Activated CD8-positive, alpha-beta memory T cell treated with anti-CD3 and anti-CD28 coated beads, Interleukin-2, amount 10 ng/mL, durations not matched to agents 7 days and 5 days (primary cell): ENCODE data around the gene CTBP2. TPM values are rescaled to one million over a fixed set of nuclear protein-coding genes. Genes with fewer than 3 reads are reported as not detected.
"Not testable (repeated sequence)": the region's sequence is repeated elsewhere in the genome, so short reads cannot be mapped to it uniquely, and the experiment has no call there.

Source experiments
- ATAC-seq: fragments of 150-1000 bp; cut with Tn5 transposase; one replicate; pipeline ENCODE4 v1.10.0; 2021; ENCODE audit warnings: moderate library complexity
- CTCF ChIA-PET: fragments of 350-600 bp; sonication (Branson Sonifier 250); formaldehyde crosslinking; loops from one replicate; lab custom pipeline; 2021; ENCODE audit warnings: antibody characterized with exemption; lab: Charles Lee
- DNase-seq: peaks from one replicate; pipeline ENCODE4 v3.0.0-alpha.2; 2020
- H3K27ac Mint-ChIP-seq: one replicate; pipeline ENCODE4 v1.8.0; 2021; ENCODE audit warnings: mild to moderate bottlenecking, mixed read lengths
- H3K27me3 Mint-ChIP-seq: one replicate; pipeline ENCODE4 v1.8.0; 2021; ENCODE audit warnings: mixed read lengths
- H3K36me3 Mint-ChIP-seq: one replicate; pipeline ENCODE4 v1.8.0; 2021; ENCODE audit warnings: mild to moderate bottlenecking, mixed read lengths
- H3K4me1 Mint-ChIP-seq: one replicate; pipeline ENCODE4 v1.8.0; 2021; ENCODE audit warnings: mixed read lengths
- H3K4me3 Mint-ChIP-seq: one replicate; pipeline ENCODE4 v1.8.0; 2021; ENCODE audit warnings: mild to moderate bottlenecking, moderate library complexity, mixed read lengths
- H3K9me3 Mint-ChIP-seq: one replicate; pipeline ENCODE4 v1.8.0; 2022; ENCODE audit warnings: low read depth, mixed read lengths
- total RNA-seq, 2 experiments: library from RNA; stranded (reverse); gene quantifications; one replicate each; pipeline ENCODE4 v1.2.3, GENCODE V29; 2021

The CTBP2 gene
- total RNA-seq, 2 experiments from 2014 or later, result 0.61 to 0.82 TPM

GRCh38 chr10:125193306-125193877, 33.0 kb upstream of the CTBP2 start:
- Mint-ChIP-seq H3K36me3 (no peaks in the 10 kb centered on the region), H3K4me3 (no peak overlapping the region), H3K27me3 (no peaks in the 10 kb centered on the region), H3K27ac (no peak overlapping the region), H3K9me3 (peaks cover 3% of the 10 kb centered on the region), H3K4me1 (no peaks in the 10 kb centered on the region)
- CTCF ChIA-PET, result no interaction called here
- DNase-seq (no peak), ATAC-seq (no peak)

GRCh38 chr10:125192620-125193019, 32.3 kb upstream of the CTBP2 start:
- no peak overlapping the region for H3K4me3 Mint-ChIP-seq
- DNase-seq (no peak), ATAC-seq (no peak)
- peaks cover 3% of the 10 kb centered on the region for H3K9me3 Mint-ChIP-seq
- H3K4me1 Mint-ChIP-seq, result no peaks in the 10 kb centered on the region
- no peak overlapping the region for H3K27ac Mint-ChIP-seq
- CTCF ChIA-PET, result no interaction called here
- H3K27me3 Mint-ChIP-seq, result no peaks in the 10 kb centered on the region
- H3K36me3 Mint-ChIP-seq, result no peaks in the 10 kb centered on the region

- no peak overlapping the region for H3K4me3 Mint-ChIP-seq
- no peak for DNase-seq
- no peak overlapping the region for H3K27ac Mint-ChIP-seq
- no peaks in the 10 kb centered on the region for H3K36me3 Mint-ChIP-seq
- no peaks in the 10 kb centered on the region for H3K4me1 Mint-ChIP-seq
- no peak for ATAC-seq
- H3K27me3 Mint-ChIP-seq, result no peaks in the 10 kb centered on the region
- CTCF ChIA-PET, result no interaction called here
- H3K9me3 Mint-ChIP-seq, result peaks cover 3% of the 10 kb centered on the region
Observed at GRCh38 chr10:125192005-125192404, 31.6 kb upstream of the CTBP2 start.

GRCh38 chr10:125190946-125191345, 30.6 kb upstream of the CTBP2 start:
- Mint-ChIP-seq H3K36me3 (no peaks in the 10 kb centered on the region), H3K9me3 (peaks cover 3% of the 10 kb centered on the region), H3K27ac (no peak overlapping the region), H3K4me1 (no peaks in the 10 kb centered on the region), H3K27me3 (no peaks in the 10 kb centered on the region), H3K4me3 (no peak overlapping the region)
- ATAC-seq (no peak), DNase-seq (no peak)
- CTCF ChIA-PET, result no interaction called here

- H3K36me3 Mint-ChIP-seq, result no peaks in the 10 kb centered on the region
- peaks cover 3% of the 10 kb centered on the region for H3K9me3 Mint-ChIP-seq
- no peaks in the 10 kb centered on the region for H3K4me1 Mint-ChIP-seq
- no peaks in the 10 kb centered on the region for H3K27me3 Mint-ChIP-seq
- no peak overlapping the region for H3K4me3 Mint-ChIP-seq
- no peak for ATAC-seq
- DNase-seq, result no peak
- no peak overlapping the region for H3K27ac Mint-ChIP-seq
- CTCF ChIA-PET, result no interaction called here
Observed at GRCh38 chr10:125190414-125190813, 30.1 kb upstream of the CTBP2 start.

- CTCF ChIA-PET, result no interaction called here
- no peaks in the 10 kb centered on the region for H3K27me3 Mint-ChIP-seq
- peaks cover 3% of the 10 kb centered on the region for H3K9me3 Mint-ChIP-seq
- H3K4me3 Mint-ChIP-seq, result no peak overlapping the region
- ATAC-seq (no peak), DNase-seq (no peak)
- no peak overlapping the region for H3K27ac Mint-ChIP-seq
- H3K4me1 Mint-ChIP-seq, result no peaks in the 10 kb centered on the region
- H3K36me3 Mint-ChIP-seq, result no peaks in the 10 kb centered on the region
Observed at GRCh38 chr10:125189162-125189561, 28.8 kb upstream of the CTBP2 start.

- H3K36me3 Mint-ChIP-seq, result no peaks in the 10 kb centered on the region
- H3K4me1 Mint-ChIP-seq, result no peaks in the 10 kb centered on the region
- no peak for ATAC-seq
- no peak overlapping the region for H3K4me3 Mint-ChIP-seq
- peaks cover 2% of the 10 kb centered on the region for H3K27me3 Mint-ChIP-seq
- no peak overlapping the region for H3K27ac Mint-ChIP-seq
- DNase-seq, result no peak
- CTCF ChIA-PET, result no interaction called here
- H3K9me3 Mint-ChIP-seq, result peaks cover 3% of the 10 kb centered on the region
Observed at GRCh38 chr10:125187238-125188194, 27.2 kb upstream of the CTBP2 start.

- H3K4me1 Mint-ChIP-seq, result no peaks in the 10 kb centered on the region
- no peak for DNase-seq
- no peak overlapping the region for H3K27ac Mint-ChIP-seq
- peaks cover 3% of the 10 kb centered on the region for H3K9me3 Mint-ChIP-seq
- no peaks in the 10 kb centered on the region for H3K36me3 Mint-ChIP-seq
- H3K4me3 Mint-ChIP-seq, result no peak overlapping the region
- peaks cover 2% of the 10 kb centered on the region for H3K27me3 Mint-ChIP-seq
- ATAC-seq, result no peak
- CTCF ChIA-PET, result no interaction called here
Observed at GRCh38 chr10:125186431-125187170, 26.2 kb upstream of the CTBP2 start.

GRCh38 chr10:125179107-125179506, 18.7 kb upstream of the CTBP2 start:
- ATAC-seq, H3K4me1 Mint-ChIP-seq, H3K9me3 Mint-ChIP-seq, DNase-seq, H3K4me3 Mint-ChIP-seq, H3K27me3 Mint-ChIP-seq, H3K36me3 Mint-ChIP-seq, H3K27ac Mint-ChIP-seq, CTCF ChIA-PET: not testable (repeated sequence)

GRCh38 chr10:125177641-125178640, 17.6 kb upstream of the CTBP2 start:
- Mint-ChIP-seq H3K4me3 (no peak overlapping the region), H3K9me3 (no peaks in the 10 kb centered on the region), H3K4me1 (no peaks in the 10 kb centered on the region), H3K27ac (no peak overlapping the region), H3K36me3 (no peaks in the 10 kb centered on the region), H3K27me3 (peaks cover 5% of the 10 kb centered on the region)
- DNase-seq, result no peak
- CTCF ChIA-PET, result no interaction called here
- ATAC-seq, result no peak

GRCh38 chr10:125175807-125176206, 15.4 kb upstream of the CTBP2 start:
- CTCF ChIA-PET, result no interaction called here
- no peaks in the 10 kb centered on the region for H3K9me3 Mint-ChIP-seq
- H3K4me1 Mint-ChIP-seq, result no peaks in the 10 kb centered on the region
- no peaks in the 10 kb centered on the region for H3K36me3 Mint-ChIP-seq
- H3K27me3 Mint-ChIP-seq, result peaks cover 5% of the 10 kb centered on the region
- no peak overlapping the region for H3K4me3 Mint-ChIP-seq
- H3K27ac Mint-ChIP-seq, result no peak overlapping the region
- DNase-seq (no peak), ATAC-seq (no peak)

- Mint-ChIP-seq H3K36me3 (no peaks in the 10 kb centered on the region), H3K27me3 (peaks cover 5% of the 10 kb centered on the region), H3K4me3 (no peak overlapping the region), H3K27ac (no peak overlapping the region), H3K4me1 (no peaks in the 10 kb centered on the region), H3K9me3 (no peaks in the 10 kb centered on the region)
- CTCF ChIA-PET, result no interaction called here
- no peak for ATAC-seq
- no peak for DNase-seq
Observed at GRCh38 chr10:125174360-125174759, 14.0 kb upstream of the CTBP2 start.

- H3K4me1 Mint-ChIP-seq, result no peaks in the 10 kb centered on the region
- no peaks in the 10 kb centered on the region for H3K36me3 Mint-ChIP-seq
- ATAC-seq, result no peak
- DNase-seq, result no peak
- no peak overlapping the region for H3K27ac Mint-ChIP-seq
- no peak overlapping the region for H3K4me3 Mint-ChIP-seq
- CTCF ChIA-PET, result no interaction called here
- no peaks in the 10 kb centered on the region for H3K9me3 Mint-ChIP-seq
- H3K27me3 Mint-ChIP-seq, result peaks cover 6% of the 10 kb centered on the region
Observed at GRCh38 chr10:125172694-125173093, 12.3 kb upstream of the CTBP2 start.
